GM12865 (cell line): ENCODE results near the gene PRRT3.
A peak's percentile ranks its signal among the peaks of the same experiment; 100 is the strongest.

ENCODE experiments used
- DNase-seq: peaks from one replicate; pipeline ENCODE4 v3.0.0; 2010; ENCODE audit warnings: low read depth
- H3K4me3 ChIP-seq: 2 replicates; pipeline ENCODE4 v1.5.1; 2011; ENCODE audit warnings: mild to moderate bottlenecking, low read depth, low read length, control low read depth
- TF ChIP-seq, protein P1 (sequence below): IDR thresholded peaks from 2 replicates; pipeline ENCODE4 v1.5.1; 2011; ENCODE audit warnings: low read length, control low read depth, low read depth, inconsistent platforms; ENCODE audit not compliant: insufficient read depth; ENCODE audit errors: missing control alignments

Gene PRRT3

DNA sequence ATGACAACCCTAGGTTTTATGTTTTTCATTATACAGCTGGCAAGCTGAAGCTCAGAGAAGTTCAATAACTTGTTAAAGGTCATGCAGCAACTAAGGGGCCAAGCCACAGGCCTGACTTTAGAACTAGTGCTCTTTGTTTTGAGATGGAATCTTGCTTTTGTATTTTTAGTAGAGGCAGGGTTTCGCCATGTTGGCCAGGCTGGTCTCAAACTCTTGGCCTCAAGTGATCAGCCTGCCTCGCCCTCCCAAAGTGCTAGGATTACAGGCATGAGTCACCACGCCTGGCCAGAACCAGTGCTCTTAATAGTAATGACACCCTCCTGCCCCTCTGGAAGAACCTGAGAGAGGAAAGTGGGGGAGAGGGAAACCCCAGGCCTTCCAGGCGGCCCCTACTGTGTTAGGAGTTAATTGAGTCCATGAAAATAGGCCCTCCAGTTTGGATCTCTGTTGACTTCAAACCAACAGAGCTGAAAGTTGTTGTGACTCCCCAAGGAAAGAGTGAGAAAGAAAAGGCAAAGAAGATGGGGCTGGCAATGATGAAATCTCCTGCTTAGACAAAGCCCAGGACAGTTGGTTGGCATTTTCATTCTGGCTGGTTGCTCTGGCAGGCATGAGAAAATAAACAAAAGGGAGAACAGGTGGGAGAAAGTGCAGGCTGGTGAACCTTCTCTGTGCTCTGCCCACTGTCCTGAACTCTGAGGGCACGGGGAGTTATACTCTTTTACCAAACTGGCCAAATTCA, 3.6 kb upstream of the PRRT3 start:
- DNase-seq, result no peak
- H3K4me3 ChIP-seq, result no peak overlapping the region
- TF ChIP-seq, protein P1, sequence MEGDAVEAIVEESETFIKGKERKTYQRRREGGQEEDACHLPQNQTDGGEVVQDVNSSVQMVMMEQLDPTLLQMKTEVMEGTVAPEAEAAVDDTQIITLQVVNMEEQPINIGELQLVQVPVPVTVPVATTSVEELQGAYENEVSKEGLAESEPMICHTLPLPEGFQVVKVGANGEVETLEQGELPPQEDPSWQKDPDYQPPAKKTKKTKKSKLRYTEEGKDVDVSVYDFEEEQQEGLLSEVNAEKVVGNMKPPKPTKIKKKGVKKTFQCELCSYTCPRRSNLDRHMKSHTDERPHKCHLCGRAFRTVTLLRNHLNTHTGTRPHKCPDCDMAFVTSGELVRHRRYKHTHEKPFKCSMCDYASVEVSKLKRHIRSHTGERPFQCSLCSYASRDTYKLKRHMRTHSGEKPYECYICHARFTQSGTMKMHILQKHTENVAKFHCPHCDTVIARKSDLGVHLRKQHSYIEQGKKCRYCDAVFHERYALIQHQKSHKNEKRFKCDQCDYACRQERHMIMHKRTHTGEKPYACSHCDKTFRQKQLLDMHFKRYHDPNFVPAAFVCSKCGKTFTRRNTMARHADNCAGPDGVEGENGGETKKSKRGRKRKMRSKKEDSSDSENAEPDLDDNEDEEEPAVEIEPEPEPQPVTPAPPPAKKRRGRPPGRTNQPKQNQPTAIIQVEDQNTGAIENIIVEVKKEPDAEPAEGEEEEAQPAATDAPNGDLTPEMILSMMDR, result no peak

DNA sequence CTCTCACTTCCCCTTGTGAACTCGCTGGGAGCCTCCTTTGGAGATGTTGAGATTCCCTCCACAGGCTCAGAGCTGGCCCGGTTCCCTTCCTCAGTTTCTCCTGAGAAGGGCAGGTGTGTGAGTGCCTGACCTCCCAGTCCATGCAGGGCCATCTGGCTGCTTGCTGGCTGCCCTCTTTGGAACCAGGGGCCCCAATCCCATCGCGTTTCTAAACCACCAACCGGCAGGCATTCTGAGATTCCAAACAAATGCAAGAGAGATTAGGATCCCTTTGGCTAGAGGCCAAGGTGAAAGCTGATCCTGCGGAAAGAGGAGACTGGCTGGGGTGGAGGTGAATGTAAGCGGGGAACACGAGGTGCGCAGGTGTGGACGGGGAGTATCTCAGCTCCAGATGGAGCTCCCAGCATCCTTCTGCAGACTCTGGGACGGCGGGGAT, 2.9 kb upstream of the PRRT3 start:
- TF ChIP-seq, protein P1, result no peak
- no peak for DNase-seq
- no peak overlapping the region for H3K4me3 ChIP-seq

DNA sequence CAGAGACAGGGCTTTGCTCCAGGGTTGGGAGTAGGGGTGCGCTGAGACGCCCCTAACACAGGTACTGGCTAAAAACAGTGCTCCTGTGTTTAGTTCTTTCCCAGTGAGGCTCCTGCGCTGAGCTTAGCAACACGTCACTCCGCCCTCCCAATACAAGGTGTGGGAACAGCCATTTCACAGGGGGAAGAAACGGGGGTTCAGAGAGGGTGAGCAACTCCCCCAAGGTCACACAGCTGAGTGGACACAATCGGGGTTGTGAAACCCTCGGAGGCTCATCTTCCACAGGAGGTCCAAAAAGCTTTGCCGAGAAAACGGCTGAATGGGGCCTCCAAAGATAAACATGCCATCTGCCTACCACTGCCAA, 628 bp downstream of the PRRT3 start:
- DNase-seq, result peak; percentile 37
- TF ChIP-seq, protein P1, result no peak
- peak overlapping the region; percentile 83 for H3K4me3 ChIP-seq

DNA sequence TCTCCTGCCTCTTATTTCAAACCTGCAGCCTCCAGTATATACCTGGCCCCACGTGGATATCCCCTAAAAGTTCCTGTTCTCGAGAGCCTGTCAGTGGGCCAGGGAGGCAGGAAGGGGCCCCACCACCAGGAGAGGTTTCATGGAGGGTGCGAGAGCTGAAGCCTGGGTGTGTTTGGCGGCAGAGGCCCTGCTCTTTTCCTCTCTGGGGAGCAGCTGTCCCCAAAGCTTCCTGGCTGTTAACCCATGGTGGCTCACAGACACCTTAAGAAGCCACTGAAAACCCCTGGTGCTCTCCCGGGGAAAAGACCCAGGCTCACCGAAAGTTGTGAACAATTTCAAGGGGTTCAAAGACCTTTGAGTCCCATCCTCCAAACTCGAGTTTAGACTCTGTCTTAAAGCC, 1.1 kb downstream of the PRRT3 start:
- peak overlapping the region; percentile 83 for H3K4me3 ChIP-seq
- TF ChIP-seq, protein P1, result no peak
- DNase-seq, result peak; percentile 78

DNA sequence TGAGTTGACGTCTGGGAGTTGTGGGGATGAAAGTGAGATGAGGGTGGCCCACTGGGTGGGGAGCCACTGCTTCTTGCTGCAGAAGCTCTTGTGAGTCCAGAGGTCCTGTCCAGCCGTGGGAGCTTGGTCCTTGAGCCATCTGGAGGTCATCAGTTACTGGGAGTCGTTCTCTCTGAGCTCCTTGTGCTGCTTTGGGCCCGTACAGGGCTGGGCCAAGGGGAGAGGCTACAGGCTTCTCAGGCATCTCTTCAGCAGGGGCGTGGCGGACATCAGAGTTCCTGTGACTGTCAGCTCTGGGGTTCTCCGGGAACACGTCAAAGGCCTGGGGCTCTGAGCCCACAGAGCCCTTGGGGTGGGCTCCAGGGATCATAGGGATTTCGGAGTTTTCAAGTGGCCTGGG, 2.6 kb downstream of the PRRT3 start:
- TF ChIP-seq, protein P1, result no peak
- no peak overlapping the region for H3K4me3 ChIP-seq
- no peak for DNase-seq

DNA sequence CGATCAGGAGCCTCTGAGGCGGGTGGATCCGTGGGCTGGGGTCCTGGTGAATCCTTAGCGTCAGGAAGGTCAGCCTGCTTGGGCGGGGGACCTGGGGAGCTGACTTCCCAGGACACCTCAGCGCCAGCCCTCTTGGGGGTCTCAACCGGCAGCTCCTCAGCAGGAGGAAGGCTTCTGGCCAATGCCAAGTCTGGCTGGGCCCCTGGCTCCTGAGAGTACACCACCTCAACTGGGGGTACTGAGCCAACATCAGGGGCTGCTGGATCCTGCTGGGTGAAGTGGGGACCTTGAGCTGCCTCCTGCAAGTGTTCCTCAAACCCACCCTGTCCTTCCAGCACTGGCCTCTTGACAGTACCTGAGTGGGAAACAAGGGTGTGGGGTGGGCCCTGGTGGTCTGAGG, 3.1 kb downstream of the PRRT3 start:
- H3K4me3 ChIP-seq, result no peak overlapping the region
- no peak for DNase-seq
- TF ChIP-seq, protein P1, result no peak

DNA sequence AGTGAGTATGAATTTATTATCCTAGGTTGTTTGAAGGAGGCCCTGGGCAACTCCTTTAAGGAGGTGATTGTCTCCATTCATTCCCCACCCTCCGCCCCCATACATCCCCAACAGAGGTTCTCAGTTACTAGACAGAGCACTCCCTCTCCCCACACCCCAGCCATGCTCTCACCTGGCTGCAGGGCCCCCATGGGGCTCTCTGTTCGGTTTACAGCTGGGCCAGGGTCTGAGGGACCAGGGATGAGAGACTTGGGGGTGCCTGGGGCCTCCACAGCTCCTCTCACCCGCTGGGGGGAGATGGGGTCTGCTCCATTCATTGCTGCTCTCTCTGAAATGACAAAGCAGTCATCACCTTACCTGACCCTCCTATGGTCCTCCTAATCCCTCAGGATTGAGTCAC, 3.6 kb downstream of the PRRT3 start:
- H3K4me3 ChIP-seq, result no peak overlapping the region
- TF ChIP-seq, protein P1, result no peak
- no peak for DNase-seq
